Right lobe of liver (tissue), 4 donors: ENCODE data around the gene CLDN3.

Experiments used
- POLR2A ChIP-seq: fragments of 450-650 bp; IDR thresholded peaks from one replicate; pipeline ENCODE4 v1.6.1; 2017; ENCODE audit warnings: antibody characterized with exemption, mild to moderate bottlenecking
- TF ChIP-seq, protein P1 (sequence below), 4 donors: fragments of 200-600 bp in 3 of 4; fragments of 450-650 bp in 1 of 4; IDR thresholded peaks; one replicate each; pipeline versions ENCODE4 v1.5.1 to v1.8.0; 2016 to 2022; ENCODE audit warnings: antibody characterized with exemption in 4 of 4, mild to moderate bottlenecking in 2 of 4
- donor health status: DM: no; HTN: no; CAD: no.
- donor health status: DM: no; HTN: no; CAD: no.
- donor health status: DM: no; HTN: yes; CAD: no.

DNA sequence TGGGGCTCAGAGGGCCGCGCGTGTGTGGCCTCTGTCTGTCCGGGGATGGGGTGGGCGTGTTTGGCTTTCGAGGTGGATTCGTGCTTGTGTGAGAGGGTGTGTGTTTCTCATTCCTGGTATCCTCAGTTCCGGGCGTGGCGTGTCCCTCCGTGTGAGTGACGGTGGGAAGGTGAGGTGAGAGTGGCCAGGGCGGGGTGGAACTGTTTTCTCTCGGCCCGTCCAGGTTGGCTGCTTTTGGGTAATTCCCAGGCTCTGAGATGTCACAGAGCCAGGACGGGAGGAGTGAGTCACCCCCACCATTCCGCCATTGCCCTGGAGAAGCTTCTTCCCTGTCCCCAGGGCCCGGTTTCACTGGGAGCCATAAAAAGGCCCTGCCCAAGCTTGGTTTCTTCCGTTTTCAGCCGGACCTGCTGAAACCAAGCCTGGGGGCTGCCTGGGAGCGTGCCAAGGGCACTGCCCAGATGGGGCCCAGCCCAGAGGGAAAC, 39.4 kb upstream of the CLDN3 start:
- TF ChIP-seq, protein P1, sequence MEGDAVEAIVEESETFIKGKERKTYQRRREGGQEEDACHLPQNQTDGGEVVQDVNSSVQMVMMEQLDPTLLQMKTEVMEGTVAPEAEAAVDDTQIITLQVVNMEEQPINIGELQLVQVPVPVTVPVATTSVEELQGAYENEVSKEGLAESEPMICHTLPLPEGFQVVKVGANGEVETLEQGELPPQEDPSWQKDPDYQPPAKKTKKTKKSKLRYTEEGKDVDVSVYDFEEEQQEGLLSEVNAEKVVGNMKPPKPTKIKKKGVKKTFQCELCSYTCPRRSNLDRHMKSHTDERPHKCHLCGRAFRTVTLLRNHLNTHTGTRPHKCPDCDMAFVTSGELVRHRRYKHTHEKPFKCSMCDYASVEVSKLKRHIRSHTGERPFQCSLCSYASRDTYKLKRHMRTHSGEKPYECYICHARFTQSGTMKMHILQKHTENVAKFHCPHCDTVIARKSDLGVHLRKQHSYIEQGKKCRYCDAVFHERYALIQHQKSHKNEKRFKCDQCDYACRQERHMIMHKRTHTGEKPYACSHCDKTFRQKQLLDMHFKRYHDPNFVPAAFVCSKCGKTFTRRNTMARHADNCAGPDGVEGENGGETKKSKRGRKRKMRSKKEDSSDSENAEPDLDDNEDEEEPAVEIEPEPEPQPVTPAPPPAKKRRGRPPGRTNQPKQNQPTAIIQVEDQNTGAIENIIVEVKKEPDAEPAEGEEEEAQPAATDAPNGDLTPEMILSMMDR (IDR thresholded peaks at IDR 0.05) = no peak
- no peak for TF ChIP-seq POLR2A
